ENCODE data around the gene EPHB2. TPM values are rescaled to one million over a fixed set of nuclear protein-coding genes. Genes with fewer than 3 reads are reported as not detected.

The EPHB2 gene
- total and polyA plus RNA-seq, 2 donors (not counting 3 experiments of a cell fraction or from before 2014, with no cell fraction given): 50.8 to 69.1 TPM

- peaks cover 2 to 8% of the 10 kb centered on the region in 2 experiments for H3K36me3 ChIP-seq (ENCODE audit: control insufficient read depth in 2 of 2, extremely low read depth in 1 of 2, insufficient read depth in 2 of 2, low read length in 2 of 2)
- TF ChIP-seq MYC (IDR thresholded peaks at IDR 0.05; ENCODE audit: low read depth, low read length) (no peak), JUN (IDR thresholded peaks at IDR 0.05; ENCODE audit: borderline replicate concordance, insufficient read depth, insufficient read length, low read depth) (no peak), GATA2 (IDR thresholded peaks at IDR 0.05; ENCODE audit: insufficient read depth, insufficient read length, low read depth, low read length) (no peak), MAX (IDR thresholded peaks at IDR 0.05; ENCODE audit: insufficient read depth, insufficient read length) (no peak), FOS (IDR thresholded peaks at IDR 0.05; ENCODE audit: borderline replicate concordance, insufficient read depth, low read length) (no peak), EZH2 (IDR thresholded peaks at IDR 0.05; ENCODE audit: borderline replicate concordance, low read depth, low read length, severe bottlenecking) (no peak), POLR2AphosphoS5 (IDR thresholded peaks at IDR 0.05; ENCODE audit: insufficient read depth, low read depth, low read length) (no peak), CTCF (IDR thresholded peaks at IDR 0.05; ENCODE audit: extremely low read depth in 1 of 2, insufficient read depth in 1 of 2, low read depth in 1 of 2, low read length in 2 of 2) (no peak), POLR2A (IDR thresholded peaks at IDR 0.05; ENCODE audit: low read depth, low read length) (no peak)
- FAIRE-seq (no peak), DNase-seq (ENCODE audit: low read depth, low spot score) (no peak)
- no TSS peak for BruUV-seq (replicated peaks)
- peaks cover 14% of the 10 kb centered on the region for H3K79me2 ChIP-seq (ENCODE audit: control insufficient read depth, insufficient read depth, low read length)
- no peaks in the 10 kb centered on the region for H3K27me3 ChIP-seq (ENCODE audit: control insufficient read depth in 2 of 2, insufficient read depth in 2 of 2, low read length in 2 of 2)
- H2AFZ ChIP-seq (ENCODE audit: low read depth, low read length): no peak overlapping the region
- H3K4me3 ChIP-seq (replicated peaks in 1 of 3; ENCODE audit: insufficient read depth in 1 of 3, low read depth in 1 of 3, low read length in 3 of 3): no peak overlapping the region
- CTCF ChIA-PET: interaction anchor here (1.0 to 1.3 kb wide), 4 partner anchors 9 to 80 kb away, joined by 3 to 4 read pairs (median 3); no protein-coding TSS in a partner anchor
- no peak overlapping the region for H3K9ac ChIP-seq (replicated peaks; ENCODE audit: extremely low read depth, insufficient read depth, low read length)
- no peak overlapping the region for H3K4me2 ChIP-seq (ENCODE audit: insufficient read depth, low read length)
- intact Hi-C loops (cut with micrococcal nuclease) (no loop called here), dilution Hi-C loops (cut with MboI; ENCODE audit: extremely low pct_ligation_motif_present, low sequenced_read_pairs) (no loop called here)
- H3K9me3 ChIP-seq (replicated peaks; ENCODE audit: control insufficient read depth, insufficient read depth, low read length): no peaks in the 10 kb centered on the region
- no peak overlapping the region for H3K27ac ChIP-seq (ENCODE audit: insufficient read depth, low read depth, low read length)
- POLR2A ChIA-PET: no interaction called here
- H3K4me1 ChIP-seq (ENCODE audit: control insufficient read depth, extremely low read depth, insufficient read depth, low read length): no peaks in the 10 kb centered on the region
- no peaks in the 10 kb centered on the region for H4K20me1 ChIP-seq (replicated peaks; ENCODE audit: control insufficient read depth, extremely low read depth, insufficient read depth, low read length)
- H3K9me1 ChIP-seq (replicated peaks; ENCODE audit: control insufficient read depth, extremely low read depth, insufficient read depth, low read length): no peaks in the 10 kb centered on the region
Observed at GRCh38 chr1:22781483-22781882, 70.8 kb downstream of the EPHB2 start.
